ENCODE measurements around the gene ACVR2B.

Gene ACVR2B

DNA sequence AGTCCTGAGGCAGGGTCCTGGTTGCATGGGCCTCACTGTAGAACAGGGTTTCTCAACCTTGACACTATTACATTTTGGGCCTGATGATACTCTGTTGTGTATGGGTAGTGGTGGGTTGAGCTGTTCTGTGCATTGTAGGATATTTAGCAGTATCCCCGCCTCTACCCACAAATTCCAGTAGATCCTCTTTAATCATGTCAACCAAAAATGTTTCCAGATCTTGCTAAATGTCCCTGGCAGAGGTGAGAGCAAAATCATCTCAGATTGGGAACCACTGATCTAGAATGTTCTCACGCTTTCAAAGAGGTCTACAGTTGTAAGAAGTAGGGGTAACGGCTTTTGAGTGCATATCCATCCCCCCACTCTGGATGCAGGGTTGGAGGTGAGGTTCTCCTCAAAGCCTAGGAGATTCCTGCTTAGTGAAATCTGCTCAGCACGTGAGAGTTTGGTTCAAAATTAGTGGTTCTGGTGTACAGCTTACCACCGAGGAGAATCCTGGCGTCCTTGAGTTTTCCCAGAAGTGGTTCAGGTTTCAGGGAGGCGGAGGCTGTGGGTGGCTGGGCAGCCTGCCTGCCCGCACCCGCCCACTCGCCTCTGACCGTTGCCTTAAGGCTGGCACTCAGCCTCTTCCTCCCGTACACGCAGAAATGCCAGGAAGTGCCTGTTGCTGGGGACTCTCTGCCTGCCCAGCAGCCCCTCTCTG, 5.3 kb downstream of the ACVR2B start:
- DNase-seq: no peak

DNA sequence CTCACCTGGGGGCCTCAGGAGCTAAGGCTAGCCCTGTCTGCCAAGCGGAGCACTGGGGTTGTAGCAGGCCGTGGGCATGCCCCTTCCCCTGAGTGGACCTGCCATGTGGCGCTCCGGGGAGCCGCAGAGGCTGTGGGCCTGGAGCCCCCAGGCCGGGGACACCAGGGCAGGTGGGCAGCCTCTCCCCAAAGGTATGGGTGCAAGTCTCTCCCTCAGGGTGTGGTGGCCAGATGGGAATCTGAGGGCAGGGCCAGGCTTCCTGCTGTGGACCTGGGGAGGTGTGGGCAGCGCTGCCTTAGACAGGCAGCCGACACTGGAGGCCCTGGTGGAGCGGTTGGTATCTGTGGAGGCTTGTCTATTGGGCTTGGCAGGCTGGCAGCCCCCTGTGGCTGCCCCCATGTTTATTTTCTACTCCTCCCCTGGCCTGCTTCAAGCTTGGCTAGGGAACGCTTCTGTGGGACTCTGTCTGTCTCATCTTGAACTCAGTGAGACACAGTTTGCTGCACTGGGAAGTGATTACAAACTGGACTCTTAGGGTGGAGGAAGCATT, 5.9 kb downstream of the ACVR2B start:
- DNase-seq: no peak

DNA sequence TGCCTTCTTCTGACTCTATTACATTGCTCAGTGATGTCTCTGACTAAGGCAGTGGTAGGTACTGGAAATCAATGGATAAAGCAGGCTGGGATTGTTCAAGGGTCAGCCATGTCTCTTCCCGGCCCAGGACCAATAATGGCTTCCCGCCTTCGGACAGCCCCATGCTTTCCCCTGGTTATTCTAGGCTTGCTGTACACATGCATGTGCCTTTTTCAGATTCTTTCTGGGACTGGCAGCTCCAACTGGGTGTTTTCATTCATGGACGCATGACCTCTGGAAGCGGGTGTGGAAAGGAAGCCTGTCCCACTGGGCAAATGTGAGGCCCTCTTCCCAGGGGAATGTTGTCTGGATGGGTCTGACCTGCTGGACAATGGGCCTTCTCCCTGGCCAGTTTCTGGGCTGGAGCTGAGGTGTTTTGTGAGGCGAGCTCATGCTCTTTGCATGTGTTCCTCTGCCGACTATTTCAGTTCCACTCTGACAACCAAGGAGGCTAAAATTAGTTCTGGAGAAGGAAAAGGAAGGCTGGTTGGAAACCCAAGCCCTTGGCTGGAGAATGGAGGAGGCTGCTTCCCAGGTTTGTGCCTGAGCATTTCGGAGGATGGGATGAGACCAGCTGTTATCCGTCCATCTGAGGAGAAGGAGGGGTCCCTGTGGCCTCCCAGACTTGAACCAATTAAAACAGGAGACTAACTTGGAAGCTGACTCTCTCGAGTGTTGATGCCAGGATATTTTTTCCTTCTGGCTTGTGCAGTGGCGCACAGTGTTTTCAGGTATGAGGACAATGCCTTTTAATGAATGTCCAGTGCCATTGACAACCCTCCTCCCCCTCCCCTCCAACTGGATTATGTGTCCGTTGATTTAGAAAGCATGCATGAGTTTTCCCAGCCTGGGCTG, 6.9 kb downstream of the ACVR2B start:
- DNase-seq: no peak

DNA sequence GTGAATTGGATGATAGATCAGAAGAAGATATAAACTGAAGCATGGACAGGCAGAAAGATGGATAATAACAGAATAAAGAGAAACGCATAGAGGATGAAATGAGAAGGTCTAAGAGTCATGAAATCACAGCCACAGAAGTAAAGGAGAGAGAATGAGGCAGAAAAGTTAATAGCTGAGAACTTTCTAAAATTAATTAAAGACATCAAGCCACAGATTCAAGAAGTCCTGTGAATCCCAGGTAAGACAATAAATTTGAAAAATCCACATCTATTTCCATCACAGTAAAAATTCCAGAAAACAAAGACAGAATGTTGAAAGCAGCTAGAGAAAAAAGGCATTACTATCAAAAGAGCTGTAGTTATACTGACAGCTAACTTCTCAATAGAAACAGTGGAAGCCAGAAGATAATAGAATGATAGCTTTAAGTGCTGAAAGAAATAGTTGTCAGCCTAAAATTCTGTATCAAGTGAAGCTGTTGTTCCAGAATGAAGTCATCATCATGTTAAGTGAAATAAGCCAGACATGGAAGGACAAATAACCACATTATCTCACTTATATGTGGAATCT, 12.0 kb downstream of the ACVR2B start:
- DNase-seq: no peak

- DNase-seq: no peak
Measured at GRCh38 chr3:38468765-38469164, 15.1 kb downstream of the ACVR2B start.

GRCh38 chr3:38469852-38470251, 16.2 kb downstream of the ACVR2B start:
- DNase-seq: no peak

- DNase-seq: no peak
Measured at GRCh38 chr3:38471260-38471857, 17.7 kb downstream of the ACVR2B start.

DNA sequence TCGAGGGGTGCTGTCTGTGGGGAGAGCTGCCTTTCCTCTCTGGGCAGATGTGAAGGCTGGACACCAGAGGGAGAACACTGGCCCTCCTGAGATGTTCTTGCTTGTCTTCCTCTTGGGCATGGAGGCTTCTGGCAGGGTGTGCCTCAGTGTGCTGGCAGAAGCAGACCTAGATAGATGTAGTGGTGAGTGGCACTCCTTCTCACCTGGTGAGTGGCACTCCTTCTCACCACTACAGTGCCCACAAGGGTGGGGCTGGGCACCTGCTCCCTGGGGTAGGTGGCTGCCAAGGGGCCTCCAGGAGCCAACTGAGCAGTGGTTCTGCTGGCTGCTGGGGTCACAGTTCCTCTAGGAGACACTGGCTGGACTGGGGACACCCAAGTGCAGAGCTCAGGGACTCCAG, 18.7 kb downstream of the ACVR2B start:
- DNase-seq: no peak

GRCh38 chr3:38473229-38473628, 19.5 kb downstream of the ACVR2B start:
- DNase-seq: no peak

- DNase-seq: no peak
Measured at GRCh38 chr3:38474928-38475605, 21.4 kb downstream of the ACVR2B start.

DNA sequence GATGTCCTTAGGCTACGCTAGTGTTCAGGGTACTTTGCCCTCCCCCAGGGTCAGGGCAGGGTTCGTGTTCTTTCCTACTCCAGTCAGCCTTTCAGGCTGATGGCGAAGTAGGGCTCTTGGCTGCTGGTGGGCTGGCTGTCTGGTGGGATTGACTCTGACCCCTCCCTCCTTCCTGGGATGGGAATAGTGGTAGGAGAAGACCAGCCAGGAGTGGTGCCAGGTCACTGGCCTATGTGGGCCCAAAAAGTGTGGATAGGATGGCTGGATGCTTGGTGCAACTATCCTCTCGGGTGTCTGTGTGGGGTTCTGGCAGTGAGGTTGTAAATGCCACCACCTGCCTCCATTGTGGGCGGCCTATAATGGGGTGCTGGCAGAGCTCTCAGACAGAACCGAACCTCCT, 22.0 kb downstream of the ACVR2B start:
- no peak for DNase-seq

DNA sequence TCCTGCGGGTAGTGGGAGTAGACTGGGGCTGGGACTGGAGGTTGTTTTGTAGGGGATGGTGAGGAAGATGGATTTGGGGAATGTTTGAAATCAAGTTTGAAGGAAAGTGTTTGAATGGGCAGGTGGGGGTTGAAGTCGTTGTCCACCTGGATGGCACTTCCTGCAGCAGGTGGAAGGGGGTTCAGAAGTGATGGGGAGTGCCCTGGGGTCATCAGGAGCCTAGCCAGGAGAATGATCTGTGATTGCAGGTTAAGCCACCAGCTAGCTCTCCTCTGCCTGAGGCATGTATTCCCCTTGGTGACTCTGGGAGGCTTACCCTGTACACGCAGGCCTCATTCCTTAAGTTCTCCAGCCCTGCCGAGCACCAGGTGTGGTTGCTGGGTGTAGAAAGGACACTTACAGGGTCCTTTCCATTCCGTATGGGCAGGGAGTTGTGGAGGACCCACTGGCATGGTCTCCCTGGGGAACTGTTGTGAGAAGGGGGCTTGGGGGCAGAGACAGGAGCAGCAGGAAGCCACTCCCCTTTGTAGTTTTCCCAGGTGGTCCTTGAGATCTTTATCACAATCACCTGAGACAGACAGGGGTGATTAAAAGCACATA, 22.6 kb downstream of the ACVR2B start:
- DNase-seq: no peak

GRCh38 chr3:38477057-38477820, 23.5 kb downstream of the ACVR2B start:
- DNase-seq: no peak

GRCh38 chr3:38477839-38478450, 24.3 kb downstream of the ACVR2B start:
- DNase-seq: no peak

DNA sequence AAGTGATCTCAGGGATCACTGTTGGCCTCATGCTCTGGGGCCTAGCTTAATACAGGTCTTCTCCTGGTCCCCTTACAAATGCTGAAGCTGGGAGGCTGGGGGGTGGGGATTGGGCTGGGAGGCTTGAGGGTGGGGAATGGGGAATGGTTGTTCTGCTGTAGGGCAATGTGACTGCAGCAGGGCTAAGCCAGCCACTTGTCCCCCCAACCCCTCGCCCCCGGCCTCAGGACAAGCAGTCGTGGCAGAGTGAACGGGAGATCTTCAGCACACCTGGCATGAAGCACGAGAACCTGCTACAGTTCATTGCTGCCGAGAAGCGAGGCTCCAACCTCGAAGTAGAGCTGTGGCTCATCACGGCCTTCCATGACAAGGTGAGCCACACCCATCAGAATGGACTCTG, 25.2 kb downstream of the ACVR2B start:
- no peak for DNase-seq

- DNase-seq: peak; percentile 43 to 64
Measured at GRCh38 chr3:38479431-38480092, 25.9 kb downstream of the ACVR2B start.

DNA sequence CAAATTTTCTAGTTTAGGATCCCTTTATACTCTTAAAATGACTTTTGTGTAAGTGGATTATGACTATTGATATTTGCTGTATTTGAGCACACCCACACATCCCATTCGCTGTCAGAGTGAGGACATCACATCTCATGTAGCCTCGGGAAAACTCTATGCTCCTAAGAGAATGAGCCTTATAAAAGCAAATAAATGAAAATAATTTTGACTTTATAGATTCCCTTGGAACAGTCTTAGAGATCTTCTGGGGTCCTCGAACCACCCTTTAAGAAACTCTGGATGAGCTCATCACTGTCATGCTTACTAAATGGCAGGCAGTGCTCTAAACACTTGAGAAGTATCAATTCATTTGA, 26.4 kb downstream of the ACVR2B start:
- DNase-seq: no peak

GRCh38 chr3:38480930-38481329, 27.2 kb downstream of the ACVR2B start:
- DNase-seq: no peak

- DNase-seq: no peak
Measured at GRCh38 chr3:38482951-38483350, 29.3 kb downstream of the ACVR2B start.

DNA sequence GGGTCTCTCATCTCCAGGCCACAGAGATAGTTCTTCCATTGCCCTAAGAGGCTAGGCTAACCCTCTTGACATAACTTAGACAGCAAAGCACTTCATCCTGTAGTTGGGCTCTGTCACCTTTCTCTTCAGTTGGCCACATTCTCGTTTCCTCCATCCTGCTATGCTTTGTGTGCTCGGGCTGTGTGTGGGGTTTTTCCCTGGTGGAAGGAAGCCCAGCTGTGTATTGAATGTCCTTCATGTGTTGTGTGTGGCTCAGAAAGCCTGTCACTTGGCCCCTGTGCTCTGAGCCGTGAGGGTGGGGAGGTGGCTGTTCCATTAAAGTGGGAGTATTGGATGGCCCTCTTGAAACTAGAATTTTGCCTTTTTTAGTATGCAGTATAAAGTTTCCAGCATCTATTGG, 33.6 kb downstream of the ACVR2B start:
- no peak for DNase-seq

DNA sequence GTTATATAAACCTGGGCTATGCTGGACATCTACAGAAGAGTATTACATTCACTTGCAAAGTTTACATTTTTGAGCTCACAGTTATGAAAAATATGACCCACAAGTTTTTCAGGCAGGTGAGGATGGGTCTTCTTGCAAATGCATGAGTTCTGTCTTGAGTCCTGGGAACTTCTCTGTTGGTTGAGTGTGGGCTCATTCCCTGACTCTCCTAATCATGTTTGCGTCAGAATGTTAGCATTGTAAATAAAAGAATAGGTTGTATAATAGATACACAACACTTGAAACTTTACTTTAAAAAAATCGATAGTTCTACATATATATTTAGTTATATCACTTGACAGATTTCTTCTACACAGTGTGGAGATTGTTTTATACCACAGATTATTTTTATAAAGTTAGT, 35.3 kb downstream of the ACVR2B start:
- no peak for DNase-seq
